Activated gamma-delta T cell (primary cell): ENCODE data around the gene LCN6.

Experiments
- DNase-seq: peaks from one replicate; lab custom pipeline; 2025; lab: John Stamatoyannopoulos, UW

Gene LCN6

GRCh38 chr9:136725612-136726011 is 22.7 kb downstream of the LCN6 start:
- no peak for DNase-seq

GRCh38 chr9:136724772-136725171 is 23.6 kb downstream of the LCN6 start:
- DNase-seq: no peak

- no peak for DNase-seq
Measured at GRCh38 chr9:136723989-136724388, 24.3 kb downstream of the LCN6 start.

GRCh38 chr9:136723362-136723976 is 24.9 kb downstream of the LCN6 start:
- no peak for DNase-seq

GRCh38 chr9:136722969-136723356 is 25.4 kb downstream of the LCN6 start:
- DNase-seq: no peak

GRCh38 chr9:136722093-136722968 is 26.0 kb downstream of the LCN6 start:
- no peak for DNase-seq

- no peak for DNase-seq
Measured at GRCh38 chr9:136721339-136722092, 26.8 kb downstream of the LCN6 start.

GRCh38 chr9:136720898-136721338 is 27.4 kb downstream of the LCN6 start:
- DNase-seq: no peak

GRCh38 chr9:136720251-136720897 is 28.0 kb downstream of the LCN6 start:
- no peak for DNase-seq

GRCh38 chr9:136719195-136719880 is 29.0 kb downstream of the LCN6 start:
- no peak for DNase-seq

- DNase-seq: no peak
Measured at GRCh38 chr9:136718345-136719194, 29.8 kb downstream of the LCN6 start.

- DNase-seq: no peak
Measured at GRCh38 chr9:136717399-136717798, 30.9 kb downstream of the LCN6 start.

GRCh38 chr9:136714893-136715274 is 33.4 kb downstream of the LCN6 start:
- no peak for DNase-seq

- DNase-seq: no peak
Measured at GRCh38 chr9:136714096-136714892, 34.0 kb downstream of the LCN6 start.

GRCh38 chr9:136713550-136713949 is 34.8 kb downstream of the LCN6 start:
- no peak for DNase-seq

- no peak for DNase-seq
Measured at GRCh38 chr9:136712690-136713544, 35.4 kb downstream of the LCN6 start.

- DNase-seq: no peak
Measured at GRCh38 chr9:136711751-136712689, 36.3 kb downstream of the LCN6 start, which contains the start of gene DIPK1B. Gene DIPK1B, plus strand, starts transcription at chr9:136712572. Its CDS starts 94 bp downstream, at chr9:136712666.
